ENCODE data around the gene RBPJ. TPM values are rescaled to one million over a fixed set of nuclear protein-coding genes. Genes with fewer than 3 reads are reported as not detected.
A peak's percentile ranks its signal among the peaks of the same experiment; 100 is the strongest.

Gene RBPJ
- total and polyA plus RNA-seq, 2 donors (not counting 1 experiment from before 2014, with no cell fraction given) = 144 to 253 TPM

- no peak for TF ChIP-seq CTCF (conservative IDR thresholded peaks at IDR 0.05 in 1 of 2, IDR thresholded peaks at IDR 0.05 in 1 of 2; ENCODE audit: low read depth in 1 of 2, low read length in 2 of 2)
- no peak for TF ChIP-seq EZH2 (IDR thresholded peaks at IDR 0.05; ENCODE audit: low read length, missing control alignments)
- Histone ChIP-seq H3K9me3 (ENCODE audit: control insufficient read depth, insufficient read depth, low read depth, low read length) (no peaks in the 10 kb centered on the region), H3K4me3 (replicated peaks in 1 of 4; ENCODE audit: control extremely low read depth in 1 of 4, insufficient read depth in 1 of 4, low read depth in 3 of 4, low read length in 4 of 4) (peak overlapping the region; percentile 64 to 96 (median 86)), H2AFZ (ENCODE audit: low read length) (no peak overlapping the region), H3K79me2 (ENCODE audit: control insufficient read depth, insufficient read depth, low read length) (peaks cover 68% of the 10 kb centered on the region), H3K36me3 (ENCODE audit: control insufficient read depth, insufficient read depth, low read length) (no peaks in the 10 kb centered on the region), H3K9ac (ENCODE audit: insufficient read depth, low read length) (peak overlapping the region; percentile 85), H3K4me1 (ENCODE audit: control insufficient read depth, extremely low read depth, insufficient read depth, low read length) (peaks cover 22% of the 10 kb centered on the region), H3K4me2 (ENCODE audit: extremely low read depth, insufficient read depth, low read length) (peak overlapping the region; percentile 78), H4K20me1 (ENCODE audit: control insufficient read depth, extremely low read depth, insufficient read depth, low read length) (peaks cover 2% of the 10 kb centered on the region), H3K27ac (ENCODE audit: insufficient read depth, low read length) (peak overlapping the region; percentile 92), H3K27me3 (ENCODE audit: control insufficient read depth, insufficient read depth, low read length) (no peaks in the 10 kb centered on the region)
- DNase-seq (ENCODE audit: low read depth in 2 of 2) = no peak
These were observed 1.5 kb downstream of the RBPJ start for GRCh38 chr4:26322346-26322745.

GRCh38 chr4:26323821-26324220 is 3.0 kb downstream of the RBPJ start:
- Histone ChIP-seq H3K79me2 (ENCODE audit: control insufficient read depth, insufficient read depth, low read length) (peaks cover 83% of the 10 kb centered on the region), H2AFZ (ENCODE audit: low read length) (no peak overlapping the region), H3K4me1 (ENCODE audit: control insufficient read depth, extremely low read depth, insufficient read depth, low read length) (peaks cover 22% of the 10 kb centered on the region), H3K4me3 (replicated peaks in 1 of 4; ENCODE audit: control extremely low read depth in 1 of 4, insufficient read depth in 1 of 4, low read depth in 3 of 4, low read length in 4 of 4) (peak overlapping the region; percentile 64 to 96 (median 86)), H3K4me2 (ENCODE audit: extremely low read depth, insufficient read depth, low read length) (peak overlapping the region; percentile 78), H4K20me1 (ENCODE audit: control insufficient read depth, extremely low read depth, insufficient read depth, low read length) (peaks cover 3% of the 10 kb centered on the region), H3K36me3 (ENCODE audit: control insufficient read depth, insufficient read depth, low read length) (no peaks in the 10 kb centered on the region), H3K9ac (ENCODE audit: insufficient read depth, low read length) (no peak overlapping the region), H3K27me3 (ENCODE audit: control insufficient read depth, insufficient read depth, low read length) (no peaks in the 10 kb centered on the region), H3K9me3 (ENCODE audit: control insufficient read depth, insufficient read depth, low read depth, low read length) (no peaks in the 10 kb centered on the region), H3K27ac (ENCODE audit: insufficient read depth, low read length) (peak overlapping the region; percentile 33)
- peak; percentile 63 to 81 for DNase-seq (ENCODE audit: low read depth in 2 of 2)
- no peak for TF ChIP-seq EZH2 (IDR thresholded peaks at IDR 0.05; ENCODE audit: low read length, missing control alignments)
- peak in 1 of 2 donors; percentile 33 for TF ChIP-seq CTCF (conservative IDR thresholded peaks at IDR 0.05 in 1 of 2, IDR thresholded peaks at IDR 0.05 in 1 of 2; ENCODE audit: low read depth in 1 of 2, low read length in 2 of 2)

GRCh38 chr4:26325191-26325590 is 4.4 kb downstream of the RBPJ start:
- DNase-seq (ENCODE audit: low read depth in 2 of 2) = peak; percentile 51 to 74
- Histone ChIP-seq H3K27ac (ENCODE audit: insufficient read depth, low read length) (peak overlapping the region; percentile 55), H4K20me1 (ENCODE audit: control insufficient read depth, extremely low read depth, insufficient read depth, low read length) (peaks cover 6% of the 10 kb centered on the region), H3K36me3 (ENCODE audit: control insufficient read depth, insufficient read depth, low read length) (no peaks in the 10 kb centered on the region), H3K9me3 (ENCODE audit: control insufficient read depth, insufficient read depth, low read depth, low read length) (no peaks in the 10 kb centered on the region), H3K4me2 (ENCODE audit: extremely low read depth, insufficient read depth, low read length) (peak overlapping the region; percentile 72), H2AFZ (ENCODE audit: low read length) (no peak overlapping the region), H3K9ac (ENCODE audit: insufficient read depth, low read length) (no peak overlapping the region), H3K79me2 (ENCODE audit: control insufficient read depth, insufficient read depth, low read length) (peaks cover 91% of the 10 kb centered on the region), H3K27me3 (ENCODE audit: control insufficient read depth, insufficient read depth, low read length) (no peaks in the 10 kb centered on the region), H3K4me3 (replicated peaks in 1 of 4; ENCODE audit: control extremely low read depth in 1 of 4, insufficient read depth in 1 of 4, low read depth in 3 of 4, low read length in 4 of 4) (peak overlapping the region; percentile 18 to 96 (median 51)), H3K4me1 (ENCODE audit: control insufficient read depth, extremely low read depth, insufficient read depth, low read length) (peaks cover 22% of the 10 kb centered on the region)
- peak; percentile 69 to 71 for TF ChIP-seq CTCF (conservative IDR thresholded peaks at IDR 0.05 in 1 of 2, IDR thresholded peaks at IDR 0.05 in 1 of 2; ENCODE audit: low read depth in 1 of 2, low read length in 2 of 2)
- TF ChIP-seq EZH2 (IDR thresholded peaks at IDR 0.05; ENCODE audit: low read length, missing control alignments) = no peak
